GM12801 (cell line): ENCODE results near the gene MS4A2.

Experiments used
- CTCF ChIP-seq: IDR thresholded peaks from one replicate; pipeline ENCODE4 v1.5.1; 2011; ENCODE audit warnings: control low read depth; ENCODE audit not compliant: insufficient read length; ENCODE audit errors: extremely low read depth

The MS4A2 gene

GRCh38 chr11:60128376-60128775 lies 39.9 kb downstream of the MS4A2 start:
- TF ChIP-seq CTCF = no peak

- no peak for TF ChIP-seq CTCF
Observed at GRCh38 chr11:60129853-60130252, 41.4 kb downstream of the MS4A2 start.

- TF ChIP-seq CTCF = no peak
Observed at GRCh38 chr11:60130496-60130895, 42.0 kb downstream of the MS4A2 start.

- TF ChIP-seq CTCF = no peak
Observed at GRCh38 chr11:60131912-60132311, 43.4 kb downstream of the MS4A2 start.

- TF ChIP-seq CTCF = no peak
Observed at GRCh38 chr11:60133917-60134316, 45.5 kb downstream of the MS4A2 start.

GRCh38 chr11:60143768-60144167 lies 55.3 kb downstream of the MS4A2 start:
- no peak for TF ChIP-seq CTCF

GRCh38 chr11:60145677-60146076 lies 57.2 kb downstream of the MS4A2 start:
- TF ChIP-seq CTCF = no peak
